H9 (cell line): ENCODE data around the gene FKBP4. TPM values are rescaled to one million over a fixed set of nuclear protein-coding genes. Genes with fewer than 3 reads are reported as not detected.

Experiments used
- DNase-seq: peaks from one replicate; pipeline ENCODE4 v3.0.0-alpha.2; 2017
- H2AFZ ChIP-seq: one replicate; pipeline ENCODE4 v1.6.1; 2013; ENCODE audit warnings: mild to moderate bottlenecking, low read length, control low read depth, moderate library complexity
- H2AK5ac ChIP-seq: 2 replicates; pipeline ENCODE4 v1.6.1; 2013; ENCODE audit warnings: low read length, control low read depth, mixed read lengths; ENCODE audit not compliant: insufficient read length
- H2BK120ac ChIP-seq: one replicate; pipeline ENCODE4 v1.6.1; 2013; ENCODE audit warnings: low read depth, mild to moderate bottlenecking, low read length, control low read depth, inconsistent platforms; ENCODE audit not compliant: poor library complexity, severe bottlenecking
- H2BK12ac ChIP-seq: 2 replicates; pipeline ENCODE4 v1.6.1; 2013; ENCODE audit warnings: low read length, control low read depth, mixed read lengths, low read depth; ENCODE audit not compliant: insufficient read length
- H2BK15ac ChIP-seq: 2 replicates; pipeline ENCODE4 v1.6.1; 2013; ENCODE audit warnings: low read depth, low read length, control low read depth
- H2BK20ac ChIP-seq: one replicate; pipeline ENCODE4 v1.6.1; 2013; ENCODE audit warnings: low read depth, mild to moderate bottlenecking, low read length, control low read depth, inconsistent platforms; ENCODE audit not compliant: poor library complexity, severe bottlenecking
- H2BK5ac ChIP-seq: 2 replicates; pipeline ENCODE4 v1.6.1; 2013; ENCODE audit warnings: low read length, control low read depth, mixed read lengths; ENCODE audit not compliant: insufficient read length
- H3K14ac ChIP-seq: 2 replicates; pipeline ENCODE4 v1.6.1; 2013; ENCODE audit warnings: low read length, control low read depth; ENCODE audit not compliant: insufficient read depth
- H3K18ac ChIP-seq: 2 replicates; pipeline ENCODE4 v1.6.1; 2013; ENCODE audit warnings: low read depth, mild to moderate bottlenecking, mixed read lengths, low read length, control low read depth; ENCODE audit not compliant: insufficient read length
- H3K23ac ChIP-seq: 2 replicates; pipeline ENCODE4 v1.6.1; 2013; ENCODE audit warnings: low read length, control low read depth, mixed read lengths, low read depth; ENCODE audit not compliant: insufficient read length
- H3K23me2 ChIP-seq: 2 replicates; pipeline ENCODE4 v1.6.1; 2013; ENCODE audit warnings: low read depth, mild to moderate bottlenecking, mixed read lengths, low read length, control low read depth; ENCODE audit not compliant: insufficient read length, poor library complexity, severe bottlenecking
- H3K27ac ChIP-seq: 2 replicates; pipeline ENCODE4 v1.5.1; 2013; ENCODE audit warnings: low read length, control low read depth, mixed read lengths, low read depth; ENCODE audit not compliant: insufficient read length
- H3K27me3 ChIP-seq: 2 replicates; pipeline ENCODE4 v1.6.1; 2013; ENCODE audit warnings: low read length, control low read depth, inconsistent platforms; ENCODE audit not compliant: insufficient read depth
- H3K4ac ChIP-seq: 2 replicates; pipeline ENCODE4 v1.6.1; 2013; ENCODE audit warnings: low read depth, mild to moderate bottlenecking, control low read depth, inconsistent platforms, low read length, moderate library complexity
- H3K4me1 ChIP-seq: 2 replicates; pipeline ENCODE4 v1.6.1; 2013; ENCODE audit warnings: low read length, control low read depth, inconsistent platforms; ENCODE audit not compliant: insufficient read depth
- H3K4me2 ChIP-seq: 2 replicates; pipeline ENCODE4 v1.6.1; 2013; ENCODE audit warnings: low read length, control low read depth, mixed read lengths; ENCODE audit not compliant: insufficient read length, insufficient read depth
- H3K56ac ChIP-seq: 2 replicates; pipeline ENCODE4 v1.6.1; 2013; ENCODE audit warnings: low read depth, mild to moderate bottlenecking, mixed read lengths, low read length, control low read depth; ENCODE audit not compliant: insufficient read length
- H3K79me1 ChIP-seq: 2 replicates; pipeline ENCODE4 v1.6.1; 2013; ENCODE audit warnings: low read depth, mild to moderate bottlenecking, moderate library complexity, low read length, control low read depth, inconsistent platforms; ENCODE audit not compliant: insufficient read depth, poor library complexity, severe bottlenecking
- H3K79me2 ChIP-seq: 2 replicates; pipeline ENCODE4 v1.6.1; 2013; ENCODE audit warnings: low read length, control low read depth, inconsistent platforms; ENCODE audit not compliant: insufficient read depth
- H3K9ac ChIP-seq: 2 replicates; pipeline ENCODE4 v1.6.1; 2013; ENCODE audit warnings: low read length, control low read depth, mixed read lengths; ENCODE audit not compliant: insufficient read length; ENCODE audit errors: extremely low read depth
- H3K9me3 ChIP-seq: one replicate; pipeline ENCODE4 v1.6.1; 2013; ENCODE audit warnings: low read depth, low read length, inconsistent platforms; ENCODE audit not compliant: control insufficient read depth
- H3T11ph ChIP-seq: one replicate; pipeline ENCODE4 v1.6.1; 2013; ENCODE audit warnings: mild to moderate bottlenecking, low read length, control low read depth, inconsistent platforms
- H4K20me1 ChIP-seq: one replicate; pipeline ENCODE4 v1.6.1; 2013; ENCODE audit not compliant: control insufficient read depth, insufficient read length, insufficient read depth
- H4K5ac ChIP-seq: 2 replicates; pipeline ENCODE4 v1.6.1; 2013; ENCODE audit warnings: low read depth, mild to moderate bottlenecking, mixed read lengths, low read length, control low read depth; ENCODE audit not compliant: insufficient read length
- H4K8ac ChIP-seq: replicated peaks from 2 replicates; pipeline ENCODE4 v1.6.1; 2013; ENCODE audit warnings: low read length, control low read depth, mixed read lengths, low read depth; ENCODE audit not compliant: insufficient read length
- H4K91ac ChIP-seq: 2 replicates; pipeline ENCODE4 v1.6.1; 2013; ENCODE audit warnings: low read depth, mild to moderate bottlenecking, moderate library complexity, mixed read lengths, low read length, control low read depth; ENCODE audit not compliant: insufficient read length
- H3K27ac Mint-ChIP-seq, 3 experiments: 2 replicates in 2 of 3; 3 replicates in 1 of 3; pipeline ENCODE4 v1.8.0; 2020 to 2021; ENCODE audit warnings: mixed read lengths in 3 of 3, mild to moderate bottlenecking in 1 of 3, moderate library complexity in 1 of 3
- H3K27me3 Mint-ChIP-seq: 2 replicates; pipeline ENCODE4 v1.8.0; 2021; ENCODE audit warnings: low read depth, mild to moderate bottlenecking, moderate library complexity, mixed read lengths
- H3K36me3 Mint-ChIP-seq, 3 experiments: 2 replicates in 2 of 3; 3 replicates in 1 of 3; pipeline ENCODE4 v1.8.0; 2020 to 2021; ENCODE audit warnings: low read depth in 3 of 3, mixed read lengths in 3 of 3; ENCODE audit not compliant: insufficient read depth in 1 of 3
- H3K4me1 Mint-ChIP-seq, 2 experiments: 2 replicates each; pipeline ENCODE4 v1.8.0; 2020; ENCODE audit warnings: mixed read lengths in 2 of 2
- H3K4me3 Mint-ChIP-seq, 2 experiments: 2 replicates in 1 of 2; 3 replicates in 1 of 2; pipeline ENCODE4 v1.8.0; 2020 to 2021; ENCODE audit warnings: mild to moderate bottlenecking in 2 of 2, mixed read lengths in 2 of 2, moderate library complexity in 1 of 2
- H3K9me3 Mint-ChIP-seq, 2 experiments: 2 replicates in 1 of 2; 3 replicates in 1 of 2; pipeline ENCODE4 v1.8.0; 2020; ENCODE audit warnings: mild to moderate bottlenecking in 2 of 2, mixed read lengths in 2 of 2, moderate library complexity in 1 of 2
- CTCF ChIP-seq: fragments of 200-600 bp; sonication (generic); conservative IDR thresholded peaks from 3 replicates; pipeline ENCODE4 v1.8.0; 2021; ENCODE audit warnings: antibody characterized with exemption, mild to moderate bottlenecking
- whole genome bisulfite sequencing: extraction: QIAGEN DNeasy Blood & Tissue Kit; methylation state at CpG from one replicate; pipeline ENCODE4 v1.1.7; 2013; ENCODE audit warnings: missing lambda C conversion rate, low lambda C conversion rate, mixed read lengths; ENCODE audit not compliant: insufficient read length; ENCODE audit errors: extremely low coverage; 5-methylcytosine and 5-hydroxymethylcytosine counted together
- total RNA-seq: library from RNA; stranded (reverse); gene quantifications from 2 replicates; pipeline ENCODE4 v1.2.1, GENCODE V29; 2021

The FKBP4 gene
- total RNA-seq, 1 experiment from 2014 or later: 221 TPM

DNA sequence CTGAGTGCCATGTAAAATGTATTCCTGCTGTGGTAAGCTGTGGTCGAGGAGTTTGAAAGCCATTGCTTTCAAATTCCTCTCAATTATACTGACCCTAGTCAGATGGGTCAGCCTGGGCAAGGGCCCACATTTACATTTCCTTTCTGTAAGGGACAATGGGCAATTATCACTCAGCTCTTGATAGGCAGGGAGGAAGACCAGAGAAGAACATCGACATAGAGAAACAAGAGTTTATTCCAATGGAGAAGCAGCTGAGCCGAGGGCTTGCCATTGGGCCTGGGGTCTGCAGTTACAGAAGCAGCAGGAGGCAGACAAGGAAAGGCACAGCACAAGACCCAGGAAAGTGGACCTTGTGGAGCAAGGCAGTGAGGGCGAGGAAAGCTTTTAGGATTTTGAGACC, 30.4 kb downstream of the FKBP4 start:
- WGBS: no CpG with 5 or more reads among the region's 4 CpGs
- H3K9ac ChIP-seq: no peak overlapping the region
- no peak overlapping the region for H3K18ac ChIP-seq
- no peaks in the 10 kb centered on the region for H3K79me2 ChIP-seq
- no peaks in the 10 kb centered on the region for H3K9me3 Mint-ChIP-seq
- H2AFZ ChIP-seq: no peak overlapping the region
- no peak overlapping the region for H2BK5ac ChIP-seq
- H3K4me1 Mint-ChIP-seq: peaks cover 42 to 45% of the 10 kb centered on the region in 2 experiments
- H3K27ac ChIP-seq: no peak overlapping the region
- no peaks in the 10 kb centered on the region for H3K27me3 ChIP-seq
- no peaks in the 10 kb centered on the region for H3K9me3 ChIP-seq
- no peak overlapping the region for H2BK120ac ChIP-seq
- no peaks in the 10 kb centered on the region for H3K27me3 Mint-ChIP-seq
- peak overlapping the region in 1 of 2 experiments; percentile 36; a peak in 1 of 5 replicates for H3K4me3 Mint-ChIP-seq
- peaks cover 3% of the 10 kb centered on the region; the same call in 1 of the 2 replicates for H3K4me1 ChIP-seq
- peak; percentile 72 for DNase-seq
- no peak overlapping the region for H3K23ac ChIP-seq
- no peaks in the 10 kb centered on the region for H4K20me1 ChIP-seq
- H3K4me2 ChIP-seq: no peak overlapping the region
- H3K56ac ChIP-seq: no peak overlapping the region
- H2BK20ac ChIP-seq: no peak overlapping the region
- no peak overlapping the region for H2AK5ac ChIP-seq
- no peak overlapping the region for H4K5ac ChIP-seq
- H3K14ac ChIP-seq: no peak overlapping the region
- TF ChIP-seq CTCF: no peak
- H4K8ac ChIP-seq: no peak overlapping the region
- no peaks in the 10 kb centered on the region for H3K79me1 ChIP-seq
- H4K91ac ChIP-seq: no peak overlapping the region
- peaks cover 34 to 85% (median 73%) of the 10 kb centered on the region in 3 experiments for H3K36me3 Mint-ChIP-seq
- no peak overlapping the region for H3T11ph ChIP-seq
- H2BK12ac ChIP-seq: no peak overlapping the region
- peak overlapping the region; percentile 27 to 98 (median 91) for H3K27ac Mint-ChIP-seq
- H3K23me2 ChIP-seq: no peaks in the 10 kb centered on the region
- no peak overlapping the region for H3K4ac ChIP-seq
- no peak overlapping the region for H2BK15ac ChIP-seq
